Measurements from ENCODE around the gene GSDME.

DNA sequence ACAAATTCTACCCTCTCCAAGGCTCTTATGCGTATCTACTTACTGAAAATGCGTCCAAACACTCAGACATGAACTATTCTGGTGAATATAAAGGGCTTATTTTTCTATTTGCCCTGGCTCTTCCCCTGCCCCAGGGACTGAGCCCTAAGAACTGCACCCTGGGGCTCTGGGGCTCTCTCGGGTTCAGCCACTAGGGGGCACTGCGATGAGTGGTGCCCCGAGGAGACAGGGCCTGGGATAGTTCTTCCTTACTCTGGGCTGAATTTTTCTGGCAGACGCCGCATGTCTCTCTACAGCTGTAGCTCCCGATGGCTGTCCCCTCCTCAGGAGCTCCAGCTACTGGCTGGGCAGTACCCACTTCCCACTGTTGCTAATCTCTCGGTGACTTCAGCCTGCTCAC, 30.8 kb upstream of the GSDME start:
- TF ChIP-seq ZNF529 (tag by site-specific recombination; IDR thresholded peaks at IDR 0.05; ENCODE audit: insufficient replicate concordance), result no peak
- TF ChIP-seq ZNF274 (IDR thresholded peaks at IDR 0.05; ENCODE audit: low read length), result no peak
- no peak for TF ChIP-seq ZNF274 (tag by site-specific recombination; IDR thresholded peaks at IDR 0.05; ENCODE audit: borderline replicate concordance)
- TF ChIP-seq, protein P1, sequence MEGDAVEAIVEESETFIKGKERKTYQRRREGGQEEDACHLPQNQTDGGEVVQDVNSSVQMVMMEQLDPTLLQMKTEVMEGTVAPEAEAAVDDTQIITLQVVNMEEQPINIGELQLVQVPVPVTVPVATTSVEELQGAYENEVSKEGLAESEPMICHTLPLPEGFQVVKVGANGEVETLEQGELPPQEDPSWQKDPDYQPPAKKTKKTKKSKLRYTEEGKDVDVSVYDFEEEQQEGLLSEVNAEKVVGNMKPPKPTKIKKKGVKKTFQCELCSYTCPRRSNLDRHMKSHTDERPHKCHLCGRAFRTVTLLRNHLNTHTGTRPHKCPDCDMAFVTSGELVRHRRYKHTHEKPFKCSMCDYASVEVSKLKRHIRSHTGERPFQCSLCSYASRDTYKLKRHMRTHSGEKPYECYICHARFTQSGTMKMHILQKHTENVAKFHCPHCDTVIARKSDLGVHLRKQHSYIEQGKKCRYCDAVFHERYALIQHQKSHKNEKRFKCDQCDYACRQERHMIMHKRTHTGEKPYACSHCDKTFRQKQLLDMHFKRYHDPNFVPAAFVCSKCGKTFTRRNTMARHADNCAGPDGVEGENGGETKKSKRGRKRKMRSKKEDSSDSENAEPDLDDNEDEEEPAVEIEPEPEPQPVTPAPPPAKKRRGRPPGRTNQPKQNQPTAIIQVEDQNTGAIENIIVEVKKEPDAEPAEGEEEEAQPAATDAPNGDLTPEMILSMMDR (tag by site-specific recombination; IDR thresholded peaks at IDR 0.05), result no peak; the same call in 1 of the 2 replicates
- TF ChIP-seq ZNF423 (tag by site-specific recombination; IDR thresholded peaks at IDR 0.05), result no peak
- TF ChIP-seq GLIS2 (tag by site-specific recombination; IDR thresholded peaks at IDR 0.05), result no peak
- TF ChIP-seq ZIC2 (tag by site-specific recombination; IDR thresholded peaks at IDR 0.05), result no peak
- TF ChIP-seq, protein P2, sequence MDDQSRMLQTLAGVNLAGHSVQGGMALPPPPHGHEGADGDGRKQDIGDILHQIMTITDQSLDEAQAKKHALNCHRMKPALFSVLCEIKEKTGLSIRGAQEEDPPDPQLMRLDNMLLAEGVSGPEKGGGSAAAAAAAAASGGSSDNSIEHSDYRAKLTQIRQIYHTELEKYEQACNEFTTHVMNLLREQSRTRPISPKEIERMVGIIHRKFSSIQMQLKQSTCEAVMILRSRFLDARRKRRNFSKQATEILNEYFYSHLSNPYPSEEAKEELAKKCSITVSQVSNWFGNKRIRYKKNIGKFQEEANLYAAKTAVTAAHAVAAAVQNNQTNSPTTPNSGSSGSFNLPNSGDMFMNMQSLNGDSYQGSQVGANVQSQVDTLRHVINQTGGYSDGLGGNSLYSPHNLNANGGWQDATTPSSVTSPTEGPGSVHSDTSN (CRISPR knock-in tag; IDR thresholded peaks at IDR 0.05), result no peak
- TF ChIP-seq ZNF664 (tag by site-specific recombination; IDR thresholded peaks at IDR 0.05), result no peak
- TF ChIP-seq ZNF433 (tag by site-specific recombination; IDR thresholded peaks at IDR 0.05; ENCODE audit: low read depth), result no peak
- no peak for TF ChIP-seq ZFP37 (tag by site-specific recombination; IDR thresholded peaks at IDR 0.05)
- TF ChIP-seq ZNF24 (tag by site-specific recombination; IDR thresholded peaks at IDR 0.05), result no peak

Data from HEK293 (cell line).